ENCODE measurements around the gene TEX51.

DNA sequence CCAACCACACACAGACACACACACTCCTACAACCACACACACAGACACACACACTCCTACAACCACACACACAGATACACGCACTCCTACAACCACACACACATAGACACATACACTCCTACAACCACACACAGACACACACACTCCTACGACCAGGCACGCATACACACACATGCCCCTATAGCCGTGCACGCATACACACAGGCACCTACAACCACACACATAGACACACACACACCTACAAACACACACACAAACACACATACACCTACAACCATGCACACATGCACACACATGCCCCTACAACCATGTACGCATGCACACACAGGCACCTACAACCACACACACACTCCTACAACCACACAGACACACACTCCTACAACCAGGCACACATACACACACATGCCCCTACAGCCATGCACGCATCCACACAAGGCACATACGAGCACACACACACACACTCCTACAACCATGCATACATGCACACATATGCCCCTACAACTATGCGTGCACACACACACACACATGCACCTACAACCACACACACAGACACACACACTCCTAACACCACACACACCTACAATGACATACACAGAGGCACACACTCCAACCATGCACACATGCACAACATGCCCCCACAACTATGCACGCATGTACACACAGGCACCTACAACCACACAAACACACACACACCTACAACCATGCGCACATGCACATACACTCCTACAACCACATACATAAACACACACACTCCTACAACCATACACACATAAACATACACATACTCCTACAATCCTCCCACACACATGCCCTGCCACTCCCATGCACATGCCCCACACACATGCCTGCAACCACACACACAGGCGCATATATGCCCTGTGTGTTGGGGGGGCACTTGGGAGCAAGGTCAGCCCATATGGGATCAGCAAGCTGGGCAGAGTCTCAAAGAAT, 19.1 kb upstream of the TEX51 start:
- TF ChIP-seq EZH2 (optimal IDR thresholded peaks at IDR 0.05; ENCODE audit: low read depth, low read length) (no peak), CTCF (IDR thresholded peaks at IDR 0.05; ENCODE audit: low read length) (no peak), EZH2phosphoT487 (IDR thresholded peaks at IDR 0.05; ENCODE audit: low read length) (no peak)
